ENCODE data around the gene NACA2. TPM values are rescaled to one million over a fixed set of nuclear protein-coding genes. Genes with fewer than 3 reads are reported as not detected.

NACA2 gene
- total and polyA plus RNA-seq, 2 donors (not counting 1 experiment from before 2014, with no cell fraction given) = not detected

GRCh38 chr17:61551255-61551742 is 39.7 kb downstream of the NACA2 start:
- DNase-seq (peak; percentile 10), ATAC-seq (ENCODE audit: low read depth) (no peak)
- no peak overlapping the region for H3K27ac ChIP-seq (ENCODE audit: low read length in 2 of 2)
- H3K4me2 ChIP-seq (replicated peaks; ENCODE audit: low read depth, low read length, poor library complexity, severe bottlenecking) = no peak overlapping the region
- no peak overlapping the region for H3K4me3 ChIP-seq (ENCODE audit: control extremely low read depth in 1 of 5, extremely low read depth in 1 of 5, insufficient read depth in 1 of 5, low read depth in 2 of 5, low read length in 4 of 5)
- peak; percentile 40 for TF ChIP-seq CTCF (IDR thresholded peaks at IDR 0.05)
- no peak for TF ChIP-seq EZH2 (IDR thresholded peaks at IDR 0.05; ENCODE audit: borderline replicate concordance, insufficient read depth, low read depth, low read length, poor library complexity, severe bottlenecking)
- H3K27me3 ChIP-seq (replicated peaks in 1 of 4; ENCODE audit: control extremely low read depth in 1 of 4, control insufficient read depth in 3 of 4, insufficient read depth in 4 of 4, low read length in 3 of 4) = peaks cover 0 to 11% (median 4%) of the 10 kb centered on the region in 4 experiments
- H3K4me1 ChIP-seq (ENCODE audit: control insufficient read depth in 2 of 2, insufficient read depth in 2 of 2, low read length in 2 of 2) = no peaks in the 10 kb centered on the region
- no peaks in the 10 kb centered on the region for H3K36me3 ChIP-seq (replicated peaks in 1 of 2; ENCODE audit: control extremely low read depth in 1 of 2, control insufficient read depth in 1 of 2, extremely low read depth in 1 of 2, insufficient read depth in 2 of 2, low read length in 1 of 2)
- Mint-ChIP-seq H3K9me3 (ENCODE audit: insufficient read depth) (no peaks in the 10 kb centered on the region), H3K27me3 (peaks cover 43% of the 10 kb centered on the region), H3K4me1 (no peaks in the 10 kb centered on the region), H3K27ac (no peak overlapping the region), H3K4me3 (no peak overlapping the region)
- H3K79me2 ChIP-seq (ENCODE audit: control insufficient read depth, insufficient read depth, low read length) = no peaks in the 10 kb centered on the region
- no peak overlapping the region for H2AFZ ChIP-seq (ENCODE audit: insufficient read depth, low read depth, low read length, poor library complexity, severe bottlenecking)
- 0% methylated on average over 1 of the region's 6 CpGs for WGBS (ENCODE audit: insufficient coverage)
- H3K9me3 ChIP-seq (ENCODE audit: control extremely low read depth in 1 of 3, control insufficient read depth in 2 of 3, insufficient read depth in 1 of 3, low read length in 2 of 3) = peaks cover 0 to 3% (median 1%) of the 10 kb centered on the region in 3 donors
- H3K9ac ChIP-seq (ENCODE audit: low read length) = no peak overlapping the region
- no peaks in the 10 kb centered on the region for H4K20me1 ChIP-seq (ENCODE audit: control insufficient read depth, insufficient read depth, low read length, poor library complexity, severe bottlenecking)
- intact Hi-C loops (cut with micrococcal nuclease) = loop anchor here (2.0 kb wide), 1 partner anchor 138 kb away; no protein-coding TSS in a partner anchor
- POLR2A ChIA-PET = no interaction called here
- CTCF ChIA-PET = no interaction called here

- H3K27me3 Mint-ChIP-seq = peaks cover 29% of the 10 kb centered on the region
- H3K4me3 Mint-ChIP-seq = no peak overlapping the region
These were observed 43.9 kb downstream of the NACA2 start for GRCh38 chr17:61547113-61547512.

More at GRCh38 chr17:61547113-61547512, 43.9 kb downstream of the NACA2 start:
- H3K79me2 ChIP-seq (ENCODE audit: control insufficient read depth, insufficient read depth, low read length) = no peaks in the 10 kb centered on the region
- POLR2A ChIA-PET = no interaction called here
- H4K20me1 ChIP-seq (ENCODE audit: control insufficient read depth, insufficient read depth, low read length, poor library complexity, severe bottlenecking) = no peaks in the 10 kb centered on the region
- H3K4me3 ChIP-seq (ENCODE audit: control extremely low read depth in 1 of 5, extremely low read depth in 1 of 5, insufficient read depth in 1 of 5, low read depth in 2 of 5, low read length in 4 of 5) = no peak overlapping the region
- TF ChIP-seq CTCF (IDR thresholded peaks at IDR 0.05) (no peak), EZH2 (IDR thresholded peaks at IDR 0.05; ENCODE audit: borderline replicate concordance, insufficient read depth, low read depth, low read length, poor library complexity, severe bottlenecking) (no peak)
- CTCF ChIA-PET = no interaction called here
- H3K9me3 ChIP-seq (ENCODE audit: control extremely low read depth in 1 of 3, control insufficient read depth in 2 of 3, insufficient read depth in 1 of 3, low read length in 2 of 3) = peaks cover under 1 to 6% (median 4%) of the 10 kb centered on the region in 3 donors
- no peaks in the 10 kb centered on the region for H3K4me1 ChIP-seq (ENCODE audit: control insufficient read depth in 2 of 2, insufficient read depth in 2 of 2, low read length in 2 of 2)
- H3K27ac Mint-ChIP-seq = no peak overlapping the region
- peaks cover 3% of the 10 kb centered on the region for H3K9me3 Mint-ChIP-seq (ENCODE audit: insufficient read depth)
- no peak overlapping the region for H3K9ac ChIP-seq (ENCODE audit: low read length)
- no peaks in the 10 kb centered on the region for H3K4me1 Mint-ChIP-seq
- intact Hi-C loops (cut with micrococcal nuclease) = no loop called here
- no peak overlapping the region for H3K4me2 ChIP-seq (replicated peaks; ENCODE audit: low read depth, low read length, poor library complexity, severe bottlenecking)
- H3K36me3 ChIP-seq (replicated peaks in 1 of 2; ENCODE audit: control extremely low read depth in 1 of 2, control insufficient read depth in 1 of 2, extremely low read depth in 1 of 2, insufficient read depth in 2 of 2, low read length in 1 of 2) = no peaks in the 10 kb centered on the region
- peaks cover 0 to 7% (median 2%) of the 10 kb centered on the region in 4 experiments for H3K27me3 ChIP-seq (replicated peaks in 1 of 4; ENCODE audit: control extremely low read depth in 1 of 4, control insufficient read depth in 3 of 4, insufficient read depth in 4 of 4, low read length in 3 of 4)
- no peak for DNase-seq
- no peak overlapping the region for H2AFZ ChIP-seq (ENCODE audit: insufficient read depth, low read depth, low read length, poor library complexity, severe bottlenecking)
- ATAC-seq (ENCODE audit: low read depth) = no peak
- H3K27ac ChIP-seq (ENCODE audit: low read length in 2 of 2) = no peak overlapping the region

Data from B cell (primary cell).